RKO (cell line): ENCODE results near the gene NPAT.
A peak's percentile ranks its signal among the peaks of the same experiment; 100 is the strongest.

Source experiments
- DNase-seq: peaks from one replicate; pipeline ENCODE4 v3.0.0-alpha.2; 2016; ENCODE audit warnings: low spot score

The NPAT gene

GRCh38 chr11:108222574-108223347 is at the start of gene NPAT, which contains the start of gene ATM:
NPAT (minus strand) TSS chr11:108222638; CDS start chr11:108222536, 102 bp downstream.
ATM (plus strand) TSS chr11:108223067; CDS start chr11:108227625, 4,558 bp downstream.
- peak; percentile 99 for DNase-seq

DNA sequence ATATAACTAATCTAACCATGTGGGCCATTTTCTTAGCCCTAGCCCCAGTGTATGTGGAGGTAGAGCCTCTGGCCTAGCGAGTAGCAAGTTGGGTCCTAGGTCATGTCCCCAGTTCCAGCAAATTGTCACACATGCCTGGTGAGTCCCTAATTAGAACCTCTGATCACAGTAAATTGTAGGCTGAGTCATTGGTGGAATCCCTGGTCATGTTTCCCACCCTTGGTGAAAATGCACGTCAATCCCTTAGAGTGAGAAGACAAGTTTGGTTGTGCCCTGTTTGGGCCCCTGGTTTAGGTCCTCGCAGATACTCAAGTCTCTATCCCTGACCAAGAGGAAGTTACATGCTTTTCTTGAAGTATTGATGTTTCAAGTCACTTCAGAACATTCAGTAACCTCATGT is 47.1 kb upstream of the NPAT start:
- DNase-seq = no peak

DNA sequence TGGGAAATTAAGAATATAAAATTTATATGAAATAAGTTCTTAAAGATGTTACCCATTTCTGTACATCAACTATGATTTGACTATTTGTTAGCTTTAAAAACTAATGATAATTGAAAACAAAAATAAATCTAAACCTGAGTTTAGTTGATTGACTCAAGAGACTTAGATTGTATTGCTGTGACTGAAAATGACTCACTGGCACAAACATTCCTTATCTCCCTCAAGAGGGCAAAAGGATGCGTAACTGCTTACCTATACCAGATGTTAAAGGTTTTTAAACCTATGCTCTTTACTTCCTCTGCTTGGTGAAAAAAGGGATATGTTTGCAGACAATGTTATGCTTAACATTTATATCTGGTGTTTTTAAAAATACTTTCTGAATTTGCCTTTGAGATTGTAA is 30.7 kb upstream of the NPAT start:
- peak; percentile 24 for DNase-seq

GRCh38 chr11:108246885-108247284 is 24.4 kb upstream of the NPAT start:
- DNase-seq = no peak

- DNase-seq = no peak
Measured at GRCh38 chr11:108246308-108246707, 23.9 kb upstream of the NPAT start.

GRCh38 chr11:108242422-108242821 is 20.0 kb upstream of the NPAT start:
- no peak for DNase-seq

GRCh38 chr11:108241330-108242037 is 19.0 kb upstream of the NPAT start:
- no peak for DNase-seq

GRCh38 chr11:108239076-108239475 is 16.6 kb upstream of the NPAT start:
- no peak for DNase-seq

- DNase-seq = no peak
Measured at GRCh38 chr11:108237058-108237481, 14.6 kb upstream of the NPAT start.

GRCh38 chr11:108235633-108236032 is 13.2 kb upstream of the NPAT start:
- no peak for DNase-seq

- DNase-seq = no peak
Measured at GRCh38 chr11:108235192-108235591, 12.8 kb upstream of the NPAT start.

GRCh38 chr11:108233277-108233945 is 11.0 kb upstream of the NPAT start:
- no peak for DNase-seq

- DNase-seq = no peak
Measured at GRCh38 chr11:108228251-108228650, 5.8 kb upstream of the NPAT start.

DNA sequence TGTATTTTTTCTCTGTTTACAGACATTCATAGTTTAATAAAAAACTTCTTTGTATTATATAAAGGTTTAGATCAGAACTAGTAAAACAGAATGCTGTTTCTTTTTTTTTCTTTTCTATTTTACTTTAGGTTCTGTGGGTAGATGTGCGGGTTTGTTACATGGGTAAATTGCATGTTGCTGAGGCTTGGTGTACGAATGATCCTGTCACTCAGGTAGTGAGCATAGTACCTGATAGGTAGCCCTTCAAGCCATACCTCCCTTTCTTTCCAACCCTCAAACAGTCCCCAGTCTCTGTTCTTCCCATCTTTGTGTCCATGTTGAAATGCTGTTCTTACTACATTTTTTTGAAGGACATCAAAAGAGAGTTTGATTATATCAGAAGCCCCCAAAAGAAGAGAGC is 3.6 kb upstream of the NPAT start:
- no peak for DNase-seq

- no peak for DNase-seq
Measured at GRCh38 chr11:108224911-108225786, 2.7 kb upstream of the NPAT start.

DNA sequence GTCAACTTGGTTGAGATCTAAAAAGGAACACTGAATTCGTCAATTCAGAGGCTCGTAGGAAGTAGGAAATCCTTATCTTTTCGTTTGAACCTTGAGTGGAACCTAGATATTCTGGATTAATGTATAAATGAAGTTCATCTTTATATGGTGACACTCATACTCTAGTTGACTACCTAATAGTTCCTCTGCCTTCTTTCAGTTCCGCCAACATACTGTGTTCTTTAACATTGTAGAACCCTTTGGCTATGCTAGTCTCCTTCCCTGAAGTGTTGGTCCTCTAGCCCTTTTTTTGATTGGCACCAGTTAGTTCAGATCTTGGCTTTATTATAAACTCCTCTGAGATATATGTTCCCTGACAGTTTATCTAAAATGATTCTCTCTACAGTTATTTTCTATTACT is 1.9 kb upstream of the NPAT start:
- DNase-seq = no peak

DNA sequence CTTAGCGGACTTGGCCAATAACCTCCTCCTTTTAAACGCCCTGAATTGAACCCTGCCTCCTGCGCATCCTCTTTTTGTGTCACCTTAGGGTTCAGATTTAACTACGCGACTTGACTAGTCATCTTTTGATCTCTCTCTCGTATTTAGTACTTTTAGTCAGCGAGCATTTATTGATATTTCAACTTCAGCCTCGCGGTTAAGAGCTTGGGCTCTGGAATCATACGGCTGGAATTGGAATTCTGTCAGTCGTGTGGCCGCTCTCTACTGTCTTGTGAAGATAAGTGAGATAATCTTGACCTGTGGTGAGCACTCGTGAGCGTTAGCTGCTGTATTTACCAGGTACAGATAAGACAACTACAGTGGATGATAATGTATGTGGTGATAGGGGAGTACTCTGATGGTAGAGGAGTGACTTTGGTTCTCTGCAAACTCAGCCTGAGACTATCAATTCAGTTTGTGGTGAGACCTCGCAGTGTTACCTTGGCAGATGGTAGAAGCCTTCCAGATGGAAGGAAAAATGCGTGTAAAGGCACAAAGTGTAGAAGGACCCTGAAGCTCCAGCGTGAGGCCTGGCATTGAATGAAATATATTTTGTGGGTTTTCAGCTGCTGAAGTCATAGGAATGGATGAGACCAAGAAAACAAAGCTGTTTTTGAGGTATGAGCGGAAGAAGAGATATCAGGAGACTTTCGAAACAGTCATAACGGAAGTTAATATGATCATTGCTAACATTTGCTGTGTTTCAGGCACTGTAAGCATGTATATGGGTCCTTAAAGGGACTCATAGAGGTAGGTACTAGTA is 1.1 kb upstream of the NPAT start:
- DNase-seq = peak; percentile 76

DNA sequence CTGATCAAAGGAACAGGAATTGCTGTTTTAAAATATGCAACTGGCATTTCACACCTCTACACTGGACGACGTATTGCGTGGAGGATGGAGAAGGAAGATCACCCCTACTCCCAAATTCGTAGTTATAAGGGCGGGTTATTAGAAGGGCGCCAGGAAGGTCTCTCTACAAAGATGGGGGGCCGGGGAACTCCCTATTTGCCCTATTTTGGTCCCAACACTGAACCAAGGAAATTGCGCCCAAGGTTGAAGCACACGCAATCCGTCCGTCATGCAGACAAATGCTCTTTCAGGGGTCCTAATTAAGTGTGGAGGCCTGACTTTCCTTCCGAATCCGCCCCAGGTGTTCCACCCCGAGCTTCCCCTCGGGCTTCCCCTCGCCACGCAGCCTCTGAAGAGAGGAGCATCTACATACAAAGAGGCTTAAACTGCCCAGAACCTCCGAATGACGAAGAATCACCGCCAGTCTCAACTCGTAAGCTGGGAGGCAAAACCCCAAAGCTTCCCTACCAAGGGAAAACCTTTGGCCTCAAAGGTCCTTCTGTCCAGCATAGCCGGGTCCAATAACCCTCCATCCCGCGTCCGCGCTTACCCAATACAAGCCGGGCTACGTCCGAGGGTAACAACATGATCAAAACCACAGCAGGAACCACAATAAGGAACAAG is 396 bp downstream of the NPAT start:
- DNase-seq = no peak

DNA sequence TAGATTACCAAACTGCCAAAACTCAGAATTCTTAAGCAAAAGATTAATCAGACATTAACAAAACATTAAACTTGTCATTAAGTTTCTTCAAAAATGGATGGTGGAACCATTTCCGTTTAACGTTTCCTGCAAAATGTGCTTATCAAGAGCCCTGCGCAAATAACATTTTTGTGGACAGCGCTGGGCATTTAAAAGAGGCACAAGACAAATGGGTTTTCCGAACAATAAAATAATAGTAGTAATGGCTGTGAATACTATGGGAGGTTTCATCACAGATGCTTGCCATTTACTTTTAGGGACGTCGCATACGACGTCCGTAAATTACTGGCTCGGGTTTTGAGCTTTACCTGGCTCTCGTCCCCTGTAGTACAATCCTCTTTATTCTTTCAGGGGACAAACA is 1.1 kb downstream of the NPAT start:
- peak; percentile 31 for DNase-seq

- DNase-seq = peak; percentile 29
Measured at GRCh38 chr11:108220721-108221336, 1.6 kb downstream of the NPAT start.
